ENCODE data around the gene TMEM131.

TMEM131 gene

DNA sequence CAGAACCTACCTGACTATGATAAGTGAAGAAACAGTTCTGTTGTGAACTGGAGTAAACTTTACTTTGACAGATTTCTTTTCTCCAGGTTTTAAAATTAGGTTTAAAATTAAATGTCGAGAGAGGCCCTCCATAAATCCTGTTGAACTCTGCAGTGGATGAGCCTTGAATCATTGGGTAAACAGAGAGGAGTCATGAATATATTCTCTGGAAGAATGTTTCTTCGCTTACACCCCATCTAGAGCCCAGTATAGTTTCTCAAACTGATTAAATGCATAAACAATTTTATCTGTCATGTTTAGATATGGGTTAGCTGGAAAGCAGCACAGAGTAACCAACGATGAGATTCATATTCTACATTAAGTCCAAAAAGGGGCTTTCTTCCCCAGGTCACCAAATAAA lies 198.4 kb downstream of the TMEM131 start:
- DNase-seq, result no peak

GRCh38 chr2:97796465-97797126 lies 199.2 kb downstream of the TMEM131 start:
- no peak for DNase-seq

GRCh38 chr2:97792416-97792815 lies 203.3 kb downstream of the TMEM131 start:
- DNase-seq, result no peak

- DNase-seq, result no peak
These were observed 206.6 kb downstream of the TMEM131 start for GRCh38 chr2:97788986-97789644.

GRCh38 chr2:97785818-97786217 lies 209.9 kb downstream of the TMEM131 start:
- DNase-seq, result no peak

DNA sequence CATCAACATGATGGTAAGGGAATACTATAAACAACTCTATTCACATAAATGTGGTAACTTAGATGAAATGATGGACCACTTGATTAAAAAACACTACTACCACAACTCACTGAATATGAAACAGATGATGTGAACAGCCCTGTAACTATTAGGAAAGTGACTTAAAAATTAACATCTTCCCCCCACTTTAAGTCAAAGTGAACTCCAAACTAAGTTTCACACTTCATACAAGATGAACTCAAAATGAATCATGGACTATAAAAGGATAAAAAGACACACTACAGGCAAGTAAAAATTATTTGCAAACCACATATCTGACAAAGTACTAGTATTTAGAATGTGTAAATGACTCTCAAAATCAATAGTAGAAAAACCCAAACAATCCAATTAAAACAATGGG lies 210.8 kb downstream of the TMEM131 start:
- no peak for DNase-seq

- no peak for DNase-seq
These were observed 213.8 kb downstream of the TMEM131 start for GRCh38 chr2:97781981-97782380.

DNA sequence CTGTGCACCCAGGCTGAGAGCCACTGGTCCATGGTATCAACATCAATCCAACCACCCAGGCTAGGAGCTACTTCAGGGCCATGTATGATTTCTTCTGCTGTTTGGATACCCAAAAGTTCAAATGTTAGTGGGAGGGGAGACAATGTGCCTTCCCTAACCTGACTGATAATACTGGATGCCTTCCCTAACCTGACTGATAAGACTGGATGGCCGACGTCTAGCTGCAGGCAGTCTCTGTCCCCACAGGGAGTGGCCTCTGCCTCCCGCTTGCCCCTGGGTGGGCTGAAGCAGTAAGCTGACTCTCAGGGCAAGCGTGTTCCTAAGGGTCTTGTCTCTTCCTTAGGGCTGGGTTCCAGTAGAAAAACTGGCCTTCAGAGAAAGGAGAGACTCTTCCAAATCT lies 216.6 kb downstream of the TMEM131 start:
- no peak for DNase-seq

DNA sequence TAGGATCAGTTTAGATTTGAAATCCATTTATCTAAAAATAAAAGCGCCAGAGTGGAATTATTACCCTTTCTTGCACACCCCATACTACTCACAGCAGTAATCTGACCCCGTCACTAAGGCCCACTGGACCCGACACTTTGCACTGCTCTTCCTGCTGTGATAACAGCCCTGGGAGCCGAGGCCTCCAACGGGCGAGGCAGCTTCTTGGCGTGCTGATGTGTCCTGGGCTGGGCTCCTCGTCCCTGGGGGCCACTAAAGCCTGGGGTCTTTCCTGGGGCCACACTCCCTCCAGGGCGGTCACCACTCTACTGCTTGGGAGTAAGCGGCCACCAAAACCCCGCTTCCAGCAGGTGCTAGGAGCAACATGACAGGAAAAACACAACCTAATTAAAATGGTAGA lies 220.7 kb downstream of the TMEM131 start:
- DNase-seq, result no peak

DNA sequence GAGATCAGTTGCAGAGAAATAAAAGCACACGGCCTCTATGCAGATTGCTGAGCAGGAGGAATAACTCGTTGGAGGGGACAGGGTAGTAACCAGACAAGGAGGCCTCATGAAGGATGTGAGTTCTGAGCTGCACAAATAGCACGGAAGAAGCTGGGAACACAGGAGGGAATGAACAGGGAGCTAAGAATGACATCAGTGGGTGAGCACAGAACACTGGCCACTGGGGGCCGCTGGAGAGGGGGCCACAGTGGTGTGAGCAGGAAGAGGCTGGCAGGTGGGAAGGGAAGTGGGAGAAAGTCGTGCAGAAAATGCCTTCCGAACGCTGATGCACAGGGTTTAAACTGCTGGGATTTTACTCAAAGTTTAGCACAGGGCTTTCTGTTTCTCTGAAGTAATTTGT lies 221.3 kb downstream of the TMEM131 start:
- no peak for DNase-seq

- DNase-seq, result no peak
These were observed 225.3 kb downstream of the TMEM131 start for GRCh38 chr2:97770445-97770844.

DNA sequence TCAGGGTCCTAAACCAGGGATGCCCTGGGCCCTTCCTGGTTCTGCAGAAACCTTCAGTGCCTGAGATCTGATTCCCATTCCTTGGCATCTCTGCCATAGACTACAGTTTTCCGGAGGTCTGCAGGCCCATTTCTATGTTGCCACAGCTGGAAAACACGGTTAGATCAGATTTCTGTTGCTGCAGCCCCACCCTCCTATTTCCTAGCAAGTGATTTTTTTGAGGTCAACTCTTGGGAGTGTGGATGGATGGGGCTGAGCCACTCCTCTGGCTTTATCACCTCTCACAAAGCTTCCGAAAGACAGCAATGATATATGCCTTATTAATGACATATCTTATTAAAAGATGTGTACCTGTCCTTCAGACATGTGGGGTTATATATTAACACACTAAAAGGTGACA lies 226.0 kb downstream of the TMEM131 start:
- no peak for DNase-seq

GRCh38 chr2:97769308-97769707 lies 226.4 kb downstream of the TMEM131 start:
- DNase-seq, result no peak

DNA sequence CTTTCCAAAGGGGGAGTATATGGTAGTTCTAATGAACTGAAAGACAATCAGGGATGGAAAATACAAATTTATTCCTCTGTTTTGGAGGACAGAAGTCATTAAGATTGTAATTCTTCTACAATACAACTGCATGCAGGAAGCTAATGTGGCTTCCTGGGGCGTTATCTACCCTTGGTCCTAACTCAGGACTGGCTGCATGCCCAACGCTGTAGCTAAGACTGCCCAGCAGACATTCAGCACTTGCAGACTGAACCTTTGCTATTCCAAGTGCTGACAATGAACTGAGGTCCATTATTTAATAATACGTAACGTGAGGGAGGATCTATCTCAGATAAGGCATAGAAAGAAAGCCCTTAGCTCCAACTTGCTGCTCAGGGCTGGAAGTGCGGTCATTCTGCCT lies 229.2 kb downstream of the TMEM131 start:
- DNase-seq, result no peak

GRCh38 chr2:97765933-97766332 lies 229.8 kb downstream of the TMEM131 start:
- no peak for DNase-seq

DNA sequence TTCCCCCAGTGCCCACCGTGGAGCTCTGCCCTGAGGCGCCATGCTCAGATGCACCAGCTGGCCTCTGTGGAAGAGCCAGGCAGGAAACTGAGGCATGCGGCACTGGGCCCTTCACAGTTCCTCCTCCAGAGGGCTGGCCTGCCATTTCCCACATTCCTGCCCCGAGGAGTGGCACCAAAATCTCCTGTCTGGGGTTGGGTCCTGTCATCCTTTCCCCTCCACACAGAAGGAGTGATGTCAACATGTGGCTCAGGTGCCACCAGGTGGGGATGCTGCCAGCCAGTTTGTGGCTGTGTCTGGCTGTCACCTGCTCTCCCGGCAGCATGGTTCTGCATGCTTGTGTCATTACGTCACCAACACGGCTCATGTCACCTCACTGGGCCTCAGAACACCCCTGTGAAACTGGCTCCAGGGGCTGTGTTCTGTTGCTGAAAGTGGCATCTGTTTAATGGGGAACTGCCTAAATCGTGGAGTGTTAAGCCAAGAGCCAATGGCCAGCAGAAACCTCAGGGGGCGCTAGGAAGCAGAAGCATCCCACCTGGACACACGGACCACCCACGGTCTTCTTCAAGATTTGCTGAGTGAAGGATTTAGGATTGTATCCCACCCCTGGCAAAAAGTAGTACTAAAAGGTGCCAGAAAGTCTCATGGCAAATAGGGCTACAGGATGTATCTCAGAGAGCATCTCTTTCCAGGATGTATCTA lies 231.0 kb downstream of the TMEM131 start:
- DNase-seq, result no peak

DNA sequence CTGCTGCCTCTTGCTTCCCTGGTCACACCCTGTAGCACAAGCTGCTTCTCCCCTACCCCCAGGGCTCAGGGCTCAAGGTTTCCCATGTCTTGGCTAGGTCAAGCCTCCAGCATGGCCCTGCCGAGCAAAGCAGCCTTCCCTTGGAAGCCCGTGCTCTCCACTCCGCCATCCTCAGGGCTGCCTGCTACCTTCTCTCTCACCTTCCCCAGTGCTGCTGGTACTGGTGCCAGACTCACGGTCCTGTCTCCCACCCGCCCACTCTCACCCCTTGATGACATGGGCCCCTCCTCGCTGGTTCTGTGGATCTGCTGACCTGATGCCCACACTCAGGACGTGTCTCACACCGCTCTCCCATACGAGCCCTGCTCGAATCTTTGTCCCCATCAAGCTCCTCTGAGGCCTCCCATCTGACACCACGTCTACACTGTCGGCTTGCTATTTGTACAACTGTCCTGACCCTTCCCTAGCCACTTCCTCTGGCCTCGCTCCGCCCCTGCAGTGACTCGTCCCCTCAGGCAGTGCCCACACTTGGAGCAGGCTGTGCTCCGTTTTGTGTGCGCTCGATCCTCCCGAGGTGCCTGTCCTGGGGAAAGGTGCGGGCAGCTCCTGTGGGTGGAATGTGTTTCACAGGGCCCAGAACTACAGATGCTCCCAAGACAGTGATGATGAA lies 232.4 kb downstream of the TMEM131 start:
- no peak for DNase-seq

DNA sequence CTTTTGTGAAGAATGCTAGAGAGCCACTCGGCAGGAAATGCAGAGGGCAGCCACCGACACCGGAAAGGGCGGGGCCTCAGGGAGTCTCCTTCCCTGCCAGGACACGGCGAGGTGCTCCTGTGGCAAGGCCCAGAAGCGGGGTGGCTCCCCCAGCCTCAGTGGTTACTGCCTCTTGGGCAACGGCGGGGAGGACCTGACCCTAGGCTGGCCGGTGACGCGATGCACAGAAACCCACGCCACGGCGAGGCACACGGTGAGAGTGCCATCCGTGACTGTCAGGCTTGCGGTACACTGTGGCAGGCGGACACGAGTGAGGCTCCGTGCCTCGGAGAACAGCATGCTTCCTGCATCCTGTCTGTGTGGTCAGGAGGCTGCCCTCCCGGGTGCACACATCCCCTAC lies 234.6 kb downstream of the TMEM131 start:
- peak in 1 of 2 donors; percentile 26 for DNase-seq

DNA sequence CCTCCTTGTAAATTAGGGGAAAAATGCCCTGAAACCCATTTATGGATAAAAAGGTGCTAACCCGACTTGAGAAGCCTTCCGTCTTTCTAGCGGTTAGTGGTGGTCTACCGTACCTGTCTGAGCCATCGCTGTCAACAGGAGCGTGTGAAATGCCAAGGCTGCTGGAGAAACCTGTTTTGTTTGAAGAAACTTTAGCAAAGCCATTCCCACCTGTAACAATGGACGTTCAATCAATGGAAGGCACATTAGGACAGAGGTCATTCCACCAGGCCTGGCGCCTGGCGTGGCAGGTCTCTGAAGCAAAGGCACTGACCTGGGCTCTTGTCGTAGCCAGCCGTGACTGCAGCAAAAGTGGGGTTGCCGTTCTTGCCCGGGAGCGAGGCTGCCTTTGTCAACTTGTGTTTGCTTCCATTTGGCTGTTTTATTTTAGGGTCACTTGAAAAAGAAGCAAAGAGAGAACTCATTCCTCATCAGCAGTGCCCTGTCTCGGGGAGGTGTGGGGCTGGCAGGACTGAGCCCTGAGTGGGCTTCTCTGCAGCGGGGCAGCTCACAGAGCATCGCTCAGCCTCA lies 235.2 kb downstream of the TMEM131 start:
- DNase-seq, result no peak

DNA sequence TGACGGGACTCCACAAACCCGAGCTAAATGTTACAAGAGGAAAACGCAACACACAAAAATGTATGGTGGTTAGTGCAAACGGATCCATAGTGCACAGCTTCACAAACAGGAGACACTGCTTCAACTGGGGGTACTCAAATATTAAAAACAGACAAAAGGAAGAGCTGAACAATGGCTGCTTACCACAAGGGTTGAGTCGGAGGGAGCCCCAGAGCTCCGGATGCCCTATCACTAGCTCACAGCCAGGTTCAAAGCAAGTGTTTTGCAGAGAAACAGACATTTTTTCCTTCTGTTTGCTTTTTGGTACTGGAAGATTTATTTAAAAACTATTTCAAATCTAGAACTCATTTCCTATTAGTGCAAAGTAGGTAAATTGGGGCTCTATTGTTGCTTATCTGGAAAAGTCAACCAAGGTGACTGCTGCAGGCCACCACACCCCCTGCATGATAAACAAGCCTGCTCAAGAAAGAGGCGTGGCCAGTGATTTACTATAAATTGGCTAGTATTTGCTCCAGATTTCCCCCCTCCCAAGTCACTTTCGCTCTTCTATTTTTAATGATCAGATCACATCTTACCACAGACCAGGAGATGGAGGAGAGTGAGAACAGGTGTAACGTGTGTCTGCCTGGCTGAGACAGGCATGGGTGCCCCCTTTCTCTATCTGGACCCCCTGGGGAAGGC lies 235.9 kb downstream of the TMEM131 start:
- DNase-seq, result no peak

GRCh38 chr2:97758131-97758705 lies 237.5 kb downstream of the TMEM131 start:
- DNase-seq, result no peak

GRCh38 chr2:97757062-97757461 lies 238.7 kb downstream of the TMEM131 start:
- DNase-seq, result no peak
